ENCODE data around the gene ZBTB16.

GRCh38 chr11:114260077-114260476, 200.6 kb downstream of the ZBTB16 start:
- TF ChIP-seq CTCF (tag by site-specific recombination; IDR thresholded peaks at IDR 0.05) (no peak), TCF7L2 (IDR thresholded peaks at IDR 0.05; ENCODE audit: borderline replicate concordance, low read depth, low read length) (no peak), SETDB1 (IDR thresholded peaks at IDR 0.05; ENCODE audit: insufficient read length, low read length) (no peak), ZNF274 (IDR thresholded peaks at IDR 0.05; ENCODE audit: low read length) (no peak), ZNF274 (tag by site-specific recombination; IDR thresholded peaks at IDR 0.05; ENCODE audit: borderline replicate concordance) (no peak), REST (tag by site-specific recombination; IDR thresholded peaks at IDR 0.05) (no peak)

Data from HEK293 (cell line).